ENCODE results near the gene OTUD4. TPM values are rescaled to one million over a fixed set of nuclear protein-coding genes. Genes with fewer than 3 reads are reported as not detected.

Gene OTUD4
- total and polyA plus RNA-seq, 9 of the 15 experiments (the other 6 are each of a cell fraction or from before 2014, with no cell fraction given): 4.2 to 29.0 (median 24.8) TPM

- TF ChIP-seq CHD7 (IDR thresholded peaks at IDR 0.05; ENCODE audit: low read depth, low read length) (no peak), HEY1 (CRISPR knock-in tag; IDR thresholded peaks at IDR 0.05; ENCODE audit: borderline replicate concordance) (no peak), DDX20 (tag; IDR thresholded peaks at IDR 0.05; ENCODE audit: low read depth) (no peak), NFIC (IDR thresholded peaks at IDR 0.05) (no peak; the same call in 1 of the 2 replicates), CBFA2T3 (IDR thresholded peaks at IDR 0.05) (no peak), ARID1B (IDR thresholded peaks at IDR 0.05) (no peak), FOXP4 (CRISPR knock-in tag; IDR thresholded peaks at IDR 0.05; ENCODE audit: borderline replicate concordance) (no peak), IRF1 (CRISPR knock-in tag; IDR thresholded peaks at IDR 0.05; ENCODE audit: borderline replicate concordance) (no peak), ZNF41 (CRISPR knock-in tag; conservative IDR thresholded peaks at IDR 0.05) (no peak), FOXO4 (CRISPR knock-in tag; IDR thresholded peaks at IDR 0.05) (no peak), ZNF239 (CRISPR knock-in tag; IDR thresholded peaks at IDR 0.05) (no peak), PHF20 (IDR thresholded peaks at IDR 0.05; ENCODE audit: partially characterized antibody) (no peak)
Measured at GRCh38 chr4:145180298-145181090, at the start of gene OTUD4 (continued).

All from K562 (cell line).